ENCODE data around the gene EFCAB12.

EFCAB12 gene

GRCh38 chr3:129425213-129425612, 3.2 kb downstream of the EFCAB12 start:
- no peak overlapping the region for H2AFZ ChIP-seq (ENCODE audit: low read length)
- H3K4me1 ChIP-seq (ENCODE audit: insufficient read depth, low read length, severe bottlenecking), result peaks cover 34% of the 10 kb centered on the region
- no peak overlapping the region for H3K9ac ChIP-seq (ENCODE audit: low read length)
- no peak overlapping the region for H3K4me2 ChIP-seq (ENCODE audit: low read length)
- no peaks in the 10 kb centered on the region for H3K27me3 ChIP-seq (ENCODE audit: insufficient read depth, low read length)
- H3K36me3 ChIP-seq (ENCODE audit: insufficient read depth, low read length), result peaks cover 8% of the 10 kb centered on the region
- no peaks in the 10 kb centered on the region for H4K20me1 ChIP-seq (ENCODE audit: insufficient read depth, low read length)
- no peaks in the 10 kb centered on the region for H3K9me3 ChIP-seq (ENCODE audit: low read length)
- no peak overlapping the region for H3K4me3 ChIP-seq (ENCODE audit: low read depth, low read length, poor library complexity, severe bottlenecking)
- no peak for TF ChIP-seq EZH2 (IDR thresholded peaks at IDR 0.05; ENCODE audit: borderline replicate concordance, low read length)
- no peak for TF ChIP-seq CTCF (IDR thresholded peaks at IDR 0.05; ENCODE audit: low read length)
- peaks cover 10% of the 10 kb centered on the region; the same call in 1 of the 2 replicates for H3F3A ChIP-seq (ENCODE audit: insufficient read depth, low read length)
- no peaks in the 10 kb centered on the region for H3K9me2 ChIP-seq (ENCODE audit: low read depth, low read length)
- H3K79me2 ChIP-seq (ENCODE audit: insufficient read depth, low read length), result no peaks in the 10 kb centered on the region
- H3K27ac ChIP-seq (ENCODE audit: low read depth, low read length, poor library complexity, severe bottlenecking), result no peak overlapping the region

GRCh38 chr3:129424185-129424841, 4.1 kb downstream of the EFCAB12 start:
- Histone ChIP-seq H3K4me2 (ENCODE audit: low read length) (no peak overlapping the region), H3K79me2 (ENCODE audit: insufficient read depth, low read length) (no peaks in the 10 kb centered on the region), H3K27me3 (ENCODE audit: insufficient read depth, low read length) (no peaks in the 10 kb centered on the region), H3K4me1 (ENCODE audit: insufficient read depth, low read length, severe bottlenecking) (peaks cover 27% of the 10 kb centered on the region), H3K9me3 (ENCODE audit: low read length) (no peaks in the 10 kb centered on the region), H3K9me2 (ENCODE audit: low read depth, low read length) (no peaks in the 10 kb centered on the region), H3K9ac (ENCODE audit: low read length) (no peak overlapping the region), H3K36me3 (ENCODE audit: insufficient read depth, low read length) (no peaks in the 10 kb centered on the region; the same call in 1 of the 2 replicates), H3K27ac (ENCODE audit: low read depth, low read length, poor library complexity, severe bottlenecking) (no peak overlapping the region), H3F3A (ENCODE audit: insufficient read depth, low read length) (0 out of 2 replicates have a peak, but pooled peaks cover 1% of the 10 kb centered on the region), H2AFZ (ENCODE audit: low read length) (0 out of 2 replicates have a peak overlapping the region, but pooled peaks have one; percentile 26), H4K20me1 (ENCODE audit: insufficient read depth, low read length) (no peaks in the 10 kb centered on the region), H3K4me3 (ENCODE audit: low read depth, low read length, poor library complexity, severe bottlenecking) (no peak overlapping the region)
- no peak for TF ChIP-seq CTCF (IDR thresholded peaks at IDR 0.05; ENCODE audit: low read length)
- TF ChIP-seq EZH2 (IDR thresholded peaks at IDR 0.05; ENCODE audit: borderline replicate concordance, low read length), result no peak

- Histone ChIP-seq H4K20me1 (ENCODE audit: insufficient read depth, low read length) (no peaks in the 10 kb centered on the region), H3K4me2 (ENCODE audit: low read length) (no peak overlapping the region), H3K9me3 (ENCODE audit: low read length) (no peaks in the 10 kb centered on the region), H3K27ac (ENCODE audit: low read depth, low read length, poor library complexity, severe bottlenecking) (no peak overlapping the region), H3K4me3 (ENCODE audit: low read depth, low read length, poor library complexity, severe bottlenecking) (no peak overlapping the region), H3K9me2 (ENCODE audit: low read depth, low read length) (no peaks in the 10 kb centered on the region), H3K27me3 (ENCODE audit: insufficient read depth, low read length) (no peaks in the 10 kb centered on the region), H3F3A (ENCODE audit: insufficient read depth, low read length) (no peaks in the 10 kb centered on the region), H3K4me1 (ENCODE audit: insufficient read depth, low read length, severe bottlenecking) (peaks cover 13% of the 10 kb centered on the region), H3K9ac (ENCODE audit: low read length) (no peak overlapping the region), H3K36me3 (ENCODE audit: insufficient read depth, low read length) (no peaks in the 10 kb centered on the region; the same call in 1 of the 2 replicates), H3K79me2 (ENCODE audit: insufficient read depth, low read length) (no peaks in the 10 kb centered on the region), H2AFZ (ENCODE audit: low read length) (no peak overlapping the region)
- TF ChIP-seq EZH2 (IDR thresholded peaks at IDR 0.05; ENCODE audit: borderline replicate concordance, low read length), result no peak
- no peak for TF ChIP-seq CTCF (IDR thresholded peaks at IDR 0.05; ENCODE audit: low read length)
These were observed 5.5 kb downstream of the EFCAB12 start for GRCh38 chr3:129422897-129423296.
